Measurements from ENCODE around the gene P4HTM.

Gene P4HTM

DNA sequence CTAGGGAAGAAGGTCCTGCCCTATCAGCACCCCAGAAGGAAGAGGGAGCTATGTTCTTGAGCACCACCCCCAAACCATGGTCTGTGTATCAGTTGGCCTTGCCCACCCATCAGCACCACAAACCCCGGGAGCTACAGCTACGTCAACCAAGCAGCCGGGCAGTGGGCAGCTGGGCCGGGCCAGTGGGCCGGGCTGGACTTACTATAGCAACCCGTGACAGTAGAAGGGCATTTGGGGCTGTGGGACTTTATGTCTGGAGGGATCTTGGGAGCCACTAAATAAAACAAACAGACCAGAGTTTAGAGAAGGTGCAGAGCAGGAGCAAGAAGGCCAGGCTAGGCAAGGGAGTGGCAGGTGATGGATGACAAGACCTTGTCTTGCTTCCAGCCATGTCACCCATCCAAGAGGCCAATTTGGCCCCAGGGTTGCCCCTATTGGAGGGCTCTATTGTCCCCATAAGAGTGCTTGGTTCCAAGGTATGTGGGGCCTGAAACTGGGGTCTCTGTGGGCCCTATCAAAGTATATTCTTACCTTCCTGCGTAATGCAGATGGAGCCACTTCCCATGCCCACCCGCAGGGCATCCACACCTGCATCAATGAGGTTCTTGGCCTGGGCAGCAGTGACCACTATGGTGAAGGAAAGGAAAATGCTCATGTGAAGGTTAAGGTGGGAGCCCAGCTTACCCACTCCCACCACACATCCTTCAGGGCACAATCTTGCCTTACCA, 35.9 kb downstream of the P4HTM start:
- no peak for DNase-seq

DNA sequence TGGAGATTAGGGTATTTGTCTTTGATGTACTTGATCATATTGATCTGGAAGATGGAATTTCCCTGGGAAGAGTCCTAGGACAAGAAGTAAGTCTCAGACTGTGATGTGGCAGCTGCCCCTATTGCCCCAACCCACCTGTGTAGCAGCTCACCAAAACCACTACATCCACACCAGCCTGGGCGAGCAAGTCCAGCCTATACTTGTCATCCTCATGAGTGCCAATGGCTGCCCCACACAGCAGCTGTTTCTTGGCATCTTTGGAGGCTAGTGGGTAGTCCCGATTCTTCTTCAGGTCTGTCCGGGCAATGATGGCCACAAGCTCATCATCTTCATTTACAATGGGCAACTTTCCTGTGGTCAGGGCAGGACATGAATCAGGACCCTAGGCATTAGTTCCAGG, 36.5 kb downstream of the P4HTM start:
- DNase-seq = no peak

DNA sequence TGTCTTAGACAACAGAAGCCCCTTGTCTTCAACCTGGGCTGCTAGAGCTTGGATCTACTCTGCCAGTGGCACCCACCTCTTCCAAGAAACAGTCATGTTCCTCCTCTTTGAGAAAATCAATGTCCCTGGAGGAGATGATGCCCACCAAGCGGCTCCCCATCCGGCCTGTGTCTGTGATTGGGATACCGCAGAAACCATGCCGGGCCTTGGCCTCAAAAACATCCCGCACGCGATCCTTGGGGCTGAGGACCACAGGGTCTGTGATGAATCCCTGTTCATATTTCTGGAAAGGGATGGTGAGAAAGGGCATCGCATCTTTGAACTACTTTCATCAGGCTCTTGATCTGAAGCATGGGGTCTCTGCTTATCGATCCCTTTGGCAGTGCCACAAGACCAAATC, 37.6 kb downstream of the P4HTM start:
- no peak for DNase-seq

DNA sequence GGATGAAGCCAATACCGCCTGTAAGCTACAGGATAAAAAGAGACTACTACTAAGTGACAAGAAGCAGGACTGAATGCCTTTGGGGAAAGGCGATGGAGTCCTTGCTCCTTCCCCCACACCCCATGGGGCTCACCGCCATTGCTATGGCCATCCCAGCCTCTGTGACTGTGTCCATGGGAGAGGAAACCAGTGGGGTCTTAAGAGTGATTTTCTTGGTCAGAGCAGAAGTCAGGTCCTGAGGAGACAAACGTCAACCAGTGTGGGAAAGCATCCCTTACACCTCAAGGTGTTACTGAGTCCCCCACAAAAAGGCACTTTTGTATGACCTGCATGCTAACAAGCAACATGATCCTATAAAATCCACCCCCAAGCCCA, 38.2 kb downstream of the P4HTM start:
- DNase-seq = no peak

DNA sequence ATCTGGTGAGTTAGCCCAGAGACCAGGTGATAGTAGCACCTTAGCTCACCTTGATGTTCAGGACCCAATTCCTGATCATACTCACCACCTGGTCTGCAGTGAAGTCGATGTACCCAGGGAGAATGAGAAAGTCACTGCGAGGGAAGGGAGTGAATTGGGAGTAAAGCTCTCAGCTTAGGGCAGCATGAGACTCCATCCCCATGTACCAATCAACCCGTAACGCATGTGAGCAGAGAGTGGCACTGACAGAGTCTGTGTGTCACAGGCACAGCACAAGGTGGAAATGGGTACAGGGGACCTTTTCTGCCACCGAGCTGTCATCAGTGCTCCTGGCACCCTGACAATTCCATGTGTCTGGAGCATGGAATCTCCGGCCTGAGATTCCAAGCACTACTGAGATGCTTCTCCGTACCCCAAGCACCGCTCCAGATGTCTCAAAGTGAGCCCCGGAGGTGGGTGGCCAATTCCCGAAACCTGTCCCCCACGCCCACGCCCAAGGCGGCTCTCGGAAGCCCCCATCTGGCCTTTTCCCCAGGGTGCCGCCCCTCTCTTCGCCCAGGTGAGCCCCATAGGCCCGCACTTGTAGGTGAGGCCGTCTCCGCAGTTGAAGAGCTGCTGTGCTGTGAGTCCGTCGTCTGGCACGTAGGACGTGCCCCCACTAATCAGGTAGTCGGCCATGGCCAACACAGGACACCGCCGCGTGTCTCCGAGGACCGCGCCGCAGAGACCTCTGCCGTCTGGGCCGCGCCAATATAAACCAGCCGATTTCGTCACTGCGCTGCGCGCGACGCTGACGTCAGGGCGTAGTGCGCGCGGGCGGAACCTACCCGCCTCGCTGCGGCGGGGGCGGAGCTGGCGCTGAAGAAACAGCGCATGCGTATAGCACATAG, 38.9 kb downstream of the P4HTM start, which contains the start of gene IMPDH2:
IMPDH2 (minus strand) TSS at position 726 of the 890 bp plus-strand sequence; CDS start at position 678, 48 bp downstream.
- peak; percentile 73 to 94 for DNase-seq

DNA sequence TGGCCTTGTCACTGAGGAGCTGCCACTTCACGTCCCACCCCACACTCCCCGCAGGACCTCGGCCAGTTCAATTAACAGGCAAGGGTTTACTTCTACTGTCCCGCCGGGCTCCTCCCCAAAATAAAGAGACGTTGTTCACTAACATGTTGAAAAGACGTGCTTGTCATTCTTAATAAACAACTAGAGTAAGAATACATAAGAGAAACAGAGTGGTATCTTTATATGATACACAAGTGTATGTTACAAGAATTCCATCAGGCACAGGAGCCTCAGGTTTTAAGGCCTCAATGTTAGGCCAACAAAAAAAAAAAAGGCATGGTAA, 39.5 kb downstream of the P4HTM start:
- DNase-seq = no peak

DNA sequence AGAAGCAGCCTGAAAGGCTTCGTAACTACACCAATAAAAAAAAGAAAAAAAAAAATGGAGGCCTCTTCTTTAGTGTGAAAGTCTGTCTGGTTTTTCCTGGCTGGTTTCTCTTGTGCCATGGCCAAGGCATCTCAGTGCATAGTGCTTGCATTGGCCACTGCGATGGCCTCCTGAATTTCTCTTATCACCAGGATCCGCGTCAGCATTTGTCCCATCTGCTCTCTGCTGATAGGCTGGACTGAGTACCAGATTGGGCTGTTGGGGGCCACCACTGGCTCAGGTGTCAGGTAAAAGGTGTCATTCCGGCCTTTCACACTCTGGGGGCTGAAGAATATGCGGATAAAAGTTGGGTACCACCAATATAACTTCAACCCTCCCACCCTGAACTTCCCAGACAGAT, 40.3 kb downstream of the P4HTM start:
- no peak for DNase-seq

DNA sequence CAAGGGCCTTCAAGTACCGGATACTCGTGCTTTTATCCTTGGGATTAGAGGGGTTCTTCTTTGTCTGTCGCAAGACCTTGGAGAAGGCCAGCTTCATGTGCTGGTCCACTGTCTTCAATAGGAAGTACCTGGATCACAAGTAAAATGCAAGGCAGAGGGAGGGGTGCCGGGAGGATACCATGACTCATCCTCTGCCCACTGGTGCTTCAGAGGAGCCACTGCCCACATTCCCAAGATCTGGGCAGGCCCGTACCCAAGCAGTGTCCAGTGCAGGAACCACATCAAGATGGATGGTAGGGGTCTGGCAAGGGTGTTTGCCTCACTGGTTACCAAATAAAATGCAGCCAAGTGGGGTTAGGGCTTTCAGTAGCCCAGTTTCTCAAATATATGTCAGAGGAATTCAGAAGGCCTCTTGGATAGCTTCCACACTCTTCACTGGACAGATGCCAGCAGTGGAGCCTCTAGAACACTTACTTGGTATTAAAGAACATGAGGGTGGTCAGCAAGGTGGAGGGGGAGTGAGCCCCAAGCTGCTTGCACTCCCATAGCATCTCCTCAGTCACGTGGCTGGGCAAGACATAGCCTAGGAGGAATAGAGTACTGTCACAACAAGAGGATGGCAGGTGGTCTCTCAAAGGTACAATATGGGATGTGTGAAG, 42.7 kb downstream of the P4HTM start:
- DNase-seq = no peak

DNA sequence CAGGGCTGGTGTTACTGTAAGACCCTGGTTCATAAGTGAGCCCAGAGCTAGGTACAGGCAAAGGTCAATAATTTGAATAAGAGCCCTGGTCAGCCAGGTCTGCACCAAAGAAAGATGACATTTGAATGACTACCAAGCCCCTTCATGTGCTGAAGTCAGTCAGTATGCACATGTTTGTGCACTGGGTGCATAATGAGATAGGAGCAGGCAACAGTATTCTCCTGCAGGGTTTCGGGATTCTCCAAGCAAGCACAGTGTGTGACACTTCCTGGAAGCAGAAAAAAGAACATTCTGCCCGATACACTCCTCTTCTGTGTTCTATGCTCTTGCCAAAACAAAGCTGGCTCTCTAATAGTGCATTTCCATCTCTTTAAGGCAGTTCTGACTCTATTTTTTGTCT, 44.6 kb downstream of the P4HTM start:
- DNase-seq = no peak

DNA sequence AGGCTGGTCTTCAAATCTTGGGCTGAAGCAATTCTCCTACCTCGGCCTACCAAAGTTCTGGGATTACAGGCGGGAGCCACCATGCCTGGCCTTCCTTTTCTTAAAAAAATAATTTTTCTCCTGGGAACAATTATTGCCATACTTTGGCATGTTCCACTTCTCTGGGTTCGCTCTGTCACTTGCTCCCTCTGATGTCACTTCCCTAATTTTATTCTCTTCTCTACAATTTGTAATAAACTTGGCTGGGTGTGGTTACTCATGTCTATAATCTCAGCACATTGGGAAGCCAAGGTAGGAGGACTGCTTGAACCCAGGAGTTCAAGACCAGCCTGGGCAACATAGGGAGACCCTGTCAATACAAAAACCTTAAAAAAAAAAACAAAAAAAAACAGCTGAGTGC, 45.2 kb downstream of the P4HTM start:
- DNase-seq = no peak

DNA sequence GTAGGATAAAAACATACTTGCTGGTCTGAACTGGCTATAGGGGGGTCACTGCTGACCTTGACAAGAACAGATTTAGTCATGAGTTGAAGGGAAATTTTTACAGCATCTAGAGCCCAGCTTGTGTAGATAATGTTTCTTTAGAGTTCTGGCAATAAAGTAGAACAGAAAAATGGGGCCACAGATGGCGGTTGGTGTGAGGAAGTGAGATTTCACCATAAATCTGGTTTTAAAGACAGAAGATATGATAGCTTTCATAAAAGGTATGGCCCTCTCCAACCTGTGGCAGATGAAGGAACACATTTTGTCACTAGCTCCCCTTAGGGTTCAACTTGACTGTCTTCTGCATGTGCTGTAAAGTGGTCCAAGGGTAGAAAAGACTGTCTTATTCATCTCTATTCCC, 63.5 kb downstream of the P4HTM start:
- DNase-seq = no peak

DNA sequence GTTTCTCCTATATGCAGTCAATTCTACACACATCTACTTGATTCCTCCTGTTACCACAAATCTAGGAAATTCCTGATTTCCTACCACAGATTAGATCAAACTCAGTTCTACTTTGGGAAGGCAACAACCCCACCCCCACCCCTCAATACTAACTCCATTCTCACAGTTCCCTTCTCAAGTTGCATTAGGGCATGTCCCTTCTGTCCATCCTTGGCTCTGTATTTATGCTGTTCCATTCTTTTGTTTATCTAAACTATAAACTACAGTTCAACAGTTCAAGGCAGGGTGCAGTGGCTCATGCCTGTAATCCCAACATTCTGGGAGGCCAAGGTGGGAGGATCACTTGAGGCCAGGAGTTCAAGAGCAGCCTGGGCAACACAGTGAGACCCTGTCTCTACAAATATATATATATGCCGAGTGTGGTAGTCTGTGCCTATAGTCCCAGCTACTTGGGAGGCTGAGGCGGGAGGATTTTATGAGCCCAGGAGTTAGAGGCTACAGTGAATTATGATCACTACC, 64.4 kb downstream of the P4HTM start:
- DNase-seq = no peak
